HG03439 (cell line): ENCODE data around the gene PLPPR4.

ENCODE experiments used
- ATAC-seq: cut with Tn5 transposase; IDR thresholded peaks from one replicate; pipeline ENCODE4 v1.9.1; 2021; ENCODE audit warnings: mild to moderate bottlenecking, moderate library complexity; ENCODE audit not compliant: unreplicated experiment

Gene PLPPR4

DNA sequence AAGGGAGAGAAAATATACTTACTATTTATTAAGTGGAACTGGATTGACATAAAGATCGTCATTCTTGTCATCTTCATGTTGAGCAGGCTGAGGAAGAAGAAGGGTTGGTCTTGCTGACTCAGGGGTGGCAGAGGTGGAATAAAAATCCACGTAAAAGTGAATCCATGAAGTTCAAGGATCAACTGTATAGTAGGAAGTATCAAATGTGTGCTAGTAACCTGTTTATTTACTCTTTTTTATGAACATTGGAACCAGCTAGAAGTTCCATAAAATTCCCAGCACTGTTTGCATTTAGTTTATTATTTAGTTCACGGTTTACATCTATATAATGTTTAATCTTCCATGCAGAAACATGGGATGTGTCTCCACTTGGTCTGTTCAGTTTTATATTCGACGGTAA is 70.7 kb downstream of the PLPPR4 start:
- no peak for ATAC-seq

DNA sequence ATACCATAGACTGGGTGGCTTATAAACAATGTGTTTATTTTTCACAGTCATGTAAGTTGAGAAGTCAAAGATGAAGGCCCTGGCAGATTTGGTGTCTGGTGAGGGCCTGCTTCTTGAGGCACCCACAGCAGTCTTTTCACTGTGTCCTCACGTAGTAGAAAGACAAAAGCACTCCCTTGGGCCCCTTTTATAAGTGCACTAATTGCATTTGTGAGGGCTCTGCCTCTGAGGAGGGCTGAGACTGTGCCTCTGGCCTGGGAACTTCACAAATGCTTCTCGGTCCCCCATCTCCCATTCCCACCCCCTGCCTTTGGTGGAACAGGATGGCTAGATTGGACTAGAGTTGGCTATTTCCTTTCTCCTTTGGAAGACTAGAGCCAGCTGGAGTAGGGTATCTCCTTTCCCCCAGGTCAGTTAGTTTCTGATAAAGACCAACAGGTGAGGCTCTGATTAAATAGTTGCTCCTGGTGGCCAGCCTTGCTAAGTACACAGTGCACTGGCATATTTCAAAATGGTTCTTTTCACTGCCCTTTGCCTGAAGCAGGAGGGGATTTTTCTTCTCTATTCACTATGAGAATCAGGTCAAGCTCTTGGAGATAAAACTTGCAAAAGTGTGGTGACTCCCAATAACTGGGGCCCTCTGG is 82.9 kb downstream of the PLPPR4 start:
- no peak for ATAC-seq

DNA sequence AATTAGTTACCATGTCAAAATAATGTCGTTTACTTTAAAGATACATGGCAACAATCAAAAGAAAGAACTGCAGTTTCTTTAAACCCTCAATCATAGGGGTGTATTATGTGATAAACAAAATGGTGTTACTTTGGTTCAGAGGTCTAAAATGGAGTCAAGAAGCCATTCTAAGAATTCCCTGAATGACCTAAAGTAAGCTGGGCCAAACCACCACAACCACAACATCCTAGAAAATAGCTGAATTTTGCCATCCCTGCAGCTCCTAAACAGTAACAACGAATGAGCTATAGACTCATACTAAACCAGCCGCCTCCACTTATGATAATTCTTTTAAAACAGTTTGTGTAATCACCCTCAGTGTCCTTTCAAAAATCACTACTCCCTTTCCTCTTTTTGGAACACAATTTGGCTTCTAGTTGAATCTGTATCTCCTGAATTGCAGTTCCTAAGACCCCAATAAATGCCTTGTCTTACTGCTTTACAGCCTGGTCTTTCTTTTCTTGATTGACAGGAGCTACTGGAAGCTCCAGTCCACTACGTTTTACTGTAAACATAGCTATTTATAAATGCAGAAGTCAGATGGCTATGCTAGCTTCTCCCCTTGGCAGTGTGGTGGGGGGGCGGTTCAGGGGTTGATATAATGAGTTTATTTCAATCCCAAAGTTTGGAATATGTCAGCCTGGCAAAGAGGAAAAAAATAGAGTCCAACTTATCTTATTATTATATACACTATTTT is 84.3 kb downstream of the PLPPR4 start:
- no peak for ATAC-seq

GRCh38 chr1:99352821-99353220 is 88.5 kb downstream of the PLPPR4 start:
- no peak for ATAC-seq

- ATAC-seq, result no peak
Measured at GRCh38 chr1:99358770-99359169, 94.5 kb downstream of the PLPPR4 start.
